Measurements from ENCODE around the gene DOC2B.
"Not testable (repeated sequence)": the region's sequence is repeated elsewhere in the genome, so short reads cannot be mapped to it uniquely, and the experiment has no call there.

DOC2B gene

GRCh38 chr17:181245-182049 lies at the start of gene DOC2B:
TSS of gene DOC2B (minus strand) at chr17:181650. CDS start at chr17:181479, 171 bp downstream.
- DNase-seq = no peak

GRCh38 chr17:230395-230770 lies 48.9 kb upstream of the DOC2B start:
- no peak for DNase-seq

- DNase-seq = no peak
These were observed 48.4 kb upstream of the DOC2B start for GRCh38 chr17:229709-230394.

DNA sequence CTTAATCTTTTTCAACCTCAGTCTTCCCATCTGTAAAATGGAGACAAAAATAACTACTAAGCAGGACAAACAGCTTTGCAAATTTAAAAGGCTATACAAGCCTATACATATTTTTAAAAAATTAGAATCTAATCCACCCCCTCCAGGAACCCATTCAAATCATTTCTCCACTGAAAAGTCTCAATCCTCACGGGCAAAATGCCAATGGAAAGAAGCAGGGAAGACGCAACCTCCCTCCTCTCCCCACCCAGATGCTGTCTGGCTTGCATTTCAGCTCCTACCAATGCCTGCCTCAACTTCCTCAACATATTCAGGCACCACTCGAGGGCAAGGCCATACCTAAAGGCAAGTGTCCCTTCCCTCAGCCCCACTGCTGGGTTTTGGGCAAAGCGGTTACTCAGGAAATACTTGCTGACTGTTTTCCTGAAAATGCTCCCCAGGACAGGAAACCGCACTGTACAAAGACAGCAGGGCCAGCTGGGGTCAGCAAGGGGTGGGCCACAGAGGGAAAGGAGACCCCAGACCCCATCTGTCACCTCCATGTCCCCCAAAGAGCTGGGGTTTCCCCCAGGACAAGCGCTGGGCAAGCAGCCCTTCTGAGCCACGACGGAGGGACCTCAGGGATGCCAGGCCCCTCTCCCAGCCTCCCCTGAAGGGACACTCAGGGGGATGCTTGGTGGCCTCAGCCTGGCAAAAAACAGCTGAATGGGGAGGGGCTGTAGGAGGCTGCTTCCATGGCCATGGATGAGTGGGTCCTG lies 47.7 kb upstream of the DOC2B start:
- no peak for DNase-seq

- no peak for DNase-seq
These were observed 46.6 kb upstream of the DOC2B start for GRCh38 chr17:227946-228615.

DNA sequence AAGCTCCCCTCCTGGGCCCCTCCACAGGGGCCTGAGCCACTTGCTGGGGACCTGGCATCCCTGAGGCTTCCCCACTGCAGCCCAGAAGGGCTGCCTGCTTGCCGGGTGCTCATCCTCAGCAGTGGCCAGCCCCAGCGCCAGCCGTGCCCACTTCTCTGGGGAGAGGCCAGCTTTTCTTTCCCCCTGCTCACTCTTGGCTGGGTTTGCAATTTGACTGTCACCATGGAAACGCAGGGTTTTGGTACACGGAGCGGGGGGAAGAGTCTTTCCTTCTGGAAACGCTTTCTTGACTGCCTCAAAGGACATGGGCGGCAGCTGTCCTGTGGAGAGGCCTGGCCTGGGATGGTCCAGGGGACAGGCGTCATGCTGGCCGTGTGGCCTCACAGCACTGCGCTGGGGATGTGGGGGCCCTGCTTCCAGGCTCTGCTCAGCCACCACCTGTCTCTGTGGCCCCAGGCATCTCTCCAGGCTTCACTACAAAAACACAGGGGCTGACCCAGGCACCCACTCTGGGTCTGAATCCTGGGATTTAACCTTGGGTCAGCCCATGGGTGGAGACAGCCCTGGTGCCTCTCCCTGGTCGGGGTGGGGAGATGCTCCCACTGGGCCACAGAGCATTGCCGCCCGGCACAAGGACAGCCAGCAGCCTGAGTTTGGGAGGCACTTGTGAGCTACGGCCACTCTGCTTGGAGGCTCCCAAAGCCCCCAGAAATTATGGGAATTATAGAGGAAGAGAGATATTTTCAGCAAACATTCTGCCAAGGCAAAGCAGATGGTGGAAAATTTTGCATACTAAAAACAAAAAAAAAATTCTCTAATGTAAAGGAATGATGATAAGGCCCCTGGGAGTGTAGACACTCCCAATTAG lies 45.9 kb upstream of the DOC2B start:
- no peak for DNase-seq

DNA sequence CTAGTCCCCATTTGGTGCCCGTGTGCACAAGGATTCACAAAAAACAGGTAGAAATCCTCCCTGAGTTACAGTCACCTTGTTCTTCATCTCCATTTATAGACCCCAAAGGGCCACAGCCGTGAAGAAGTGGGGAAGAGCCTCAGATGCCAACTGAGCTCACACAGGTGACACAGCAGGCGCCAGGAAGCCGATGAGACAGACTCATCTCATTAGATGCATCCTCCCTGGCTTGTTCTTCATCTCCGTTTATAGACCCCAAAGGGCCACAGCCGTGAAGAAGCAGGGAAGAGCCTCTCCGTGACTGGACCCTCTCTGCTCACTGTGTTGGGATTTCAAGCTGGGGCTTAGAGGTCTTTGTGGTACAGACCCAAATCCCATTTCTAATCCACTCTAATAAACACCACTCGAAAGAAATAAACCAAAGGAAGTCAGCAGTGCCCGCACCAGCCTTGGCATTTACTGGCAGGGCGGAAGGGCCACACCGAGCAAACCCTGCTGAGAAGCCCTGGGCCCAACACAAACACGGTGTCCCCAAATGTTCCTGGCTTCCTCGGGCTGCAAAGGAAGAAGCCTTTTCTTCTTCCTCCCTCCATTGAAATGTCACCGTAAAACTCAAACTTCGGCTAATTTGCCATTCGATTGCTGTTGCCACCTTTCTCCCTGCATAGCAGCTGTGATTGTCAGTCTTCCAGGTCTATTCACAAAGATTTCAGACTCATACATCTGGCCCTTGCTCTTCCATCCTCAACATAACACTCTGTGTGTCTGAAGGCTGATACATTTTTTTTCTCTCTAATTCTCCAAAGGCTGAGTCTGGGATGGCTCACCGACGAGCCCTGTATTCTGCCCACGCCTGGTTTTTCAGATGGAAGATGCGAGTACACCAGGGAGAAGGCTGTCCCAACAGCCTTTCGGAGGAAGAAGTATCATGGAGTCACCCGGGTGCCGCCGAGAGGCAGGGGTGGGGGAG lies 44.9 kb upstream of the DOC2B start:
- no peak for DNase-seq

DNA sequence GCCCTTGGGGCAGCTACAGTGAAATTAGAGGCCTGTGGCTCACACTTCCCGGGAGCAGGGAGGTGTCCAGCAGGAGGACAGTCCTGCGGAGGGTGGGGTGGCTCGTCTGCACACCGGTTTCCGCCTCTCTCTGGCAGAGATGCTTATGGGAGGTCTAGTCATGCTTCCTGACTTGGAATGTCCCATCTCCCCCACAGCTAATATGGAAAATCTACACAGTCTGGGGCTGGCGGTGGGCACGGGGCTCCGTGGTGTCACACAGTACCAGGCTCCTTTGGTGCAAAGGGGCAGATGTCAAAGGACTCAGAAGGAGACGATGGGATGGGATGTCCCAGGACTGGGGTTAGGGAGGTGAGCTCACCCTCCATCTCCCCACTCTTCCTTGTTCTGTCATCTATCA lies 44.1 kb upstream of the DOC2B start:
- DNase-seq = no peak

DNA sequence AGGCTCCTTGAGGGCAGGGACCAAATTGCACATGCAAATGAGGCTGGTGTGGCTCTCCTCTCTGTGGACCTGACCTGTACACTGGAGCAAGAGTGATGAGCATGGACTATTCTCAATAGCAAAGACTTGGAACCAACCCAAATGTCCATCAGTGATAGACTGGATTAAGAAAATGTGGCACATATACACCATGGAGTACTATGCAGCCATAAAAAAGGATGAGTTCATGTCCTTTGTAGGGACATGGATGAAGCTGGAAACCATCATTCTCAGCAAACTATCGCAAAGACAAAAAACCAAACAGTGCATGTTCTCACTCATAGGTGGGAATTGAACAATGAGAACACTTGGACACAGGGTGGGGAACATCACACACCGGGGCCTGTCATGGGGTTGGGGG lies 43.1 kb upstream of the DOC2B start:
- not testable (repeated sequence) for DNase-seq

- DNase-seq = no peak
These were observed 42.4 kb upstream of the DOC2B start for GRCh38 chr17:223723-224471.

GRCh38 chr17:222172-222571 lies 40.7 kb upstream of the DOC2B start:
- no peak for DNase-seq

GRCh38 chr17:219696-220095 lies 38.2 kb upstream of the DOC2B start:
- no peak for DNase-seq

- DNase-seq = no peak
These were observed 37.1 kb upstream of the DOC2B start for GRCh38 chr17:218432-219110.

- DNase-seq = no peak
These were observed 35.2 kb upstream of the DOC2B start for GRCh38 chr17:216625-217024.

DNA sequence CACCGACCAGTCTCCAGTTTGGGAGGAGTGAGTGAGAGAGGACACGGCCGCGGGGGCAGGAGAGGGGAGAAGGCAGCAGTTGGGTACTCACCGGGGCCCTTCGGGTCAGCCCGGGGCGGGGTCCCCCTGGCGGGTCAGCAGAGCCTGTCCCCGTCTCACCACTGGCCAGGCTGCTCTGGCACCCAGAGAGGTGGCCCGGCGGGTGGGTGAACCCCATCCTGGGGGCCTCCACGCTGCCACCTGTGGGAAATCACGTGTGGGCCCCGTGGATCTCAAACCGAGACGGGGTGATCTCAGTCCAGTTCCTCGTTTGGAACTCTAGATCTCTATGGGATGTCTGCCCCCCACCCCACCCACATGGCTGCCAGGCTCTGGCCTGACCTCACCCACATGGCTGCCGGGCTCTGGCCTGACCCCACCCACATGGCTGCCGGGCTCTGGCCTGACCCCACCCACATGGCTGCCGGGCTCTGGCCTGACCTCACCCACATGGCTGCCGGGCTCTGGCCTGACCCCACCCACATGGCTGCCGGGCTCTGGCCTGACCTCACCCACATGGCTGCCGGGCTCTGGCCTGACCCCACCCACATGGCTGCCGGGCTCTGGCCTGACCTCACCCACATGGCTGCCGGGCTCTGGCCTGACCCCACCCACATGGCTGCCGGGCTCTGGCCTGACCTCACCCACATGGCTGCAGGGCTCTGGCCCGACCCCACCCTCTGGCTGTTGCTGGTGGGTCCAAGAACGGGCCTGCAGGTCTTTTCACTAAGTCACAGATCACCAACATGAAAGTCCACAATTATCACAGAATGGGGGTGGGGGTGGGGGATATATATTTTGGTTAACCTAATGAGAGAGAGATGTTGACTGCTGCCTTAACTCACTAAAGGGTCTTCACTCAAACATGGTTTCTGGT lies 34.4 kb upstream of the DOC2B start:
- not testable (repeated sequence) for DNase-seq

DNA sequence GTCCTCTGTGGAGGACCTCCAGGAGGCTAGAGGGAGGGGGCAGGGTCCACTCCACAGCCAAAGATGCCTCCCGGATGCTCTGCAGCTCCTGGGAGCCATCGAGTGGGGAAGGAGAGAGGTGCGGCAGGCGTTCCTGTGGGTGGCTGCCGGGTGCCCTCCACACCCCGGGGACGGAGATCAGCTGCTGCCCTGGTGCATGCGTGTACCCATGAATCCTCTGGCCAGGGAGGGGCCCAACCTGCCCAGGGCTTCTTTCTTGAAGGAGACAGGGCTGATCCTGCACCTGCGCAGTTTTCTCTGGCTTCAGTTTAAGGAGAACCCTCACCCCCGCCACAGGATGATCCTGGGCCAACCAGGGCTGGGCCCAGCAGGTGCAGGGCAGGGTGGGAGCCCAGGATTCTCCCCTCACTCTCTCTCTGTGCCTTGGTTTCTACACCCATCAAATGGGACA lies 33.5 kb upstream of the DOC2B start:
- no peak for DNase-seq

GRCh38 chr17:213286-214105 lies 32.0 kb upstream of the DOC2B start:
- DNase-seq = no peak

All from NK-92 treated with Interleukin-12 subunit alpha and Interleukin-12 subunit beta, amount 100 ng/mL, for 24 hours (cell line).